Amygdala (tissue), 56 donors: ENCODE data around the gene ATP13A2.
"Not testable (repeated sequence)": the region's sequence is repeated elsewhere in the genome, so short reads cannot be mapped to it uniquely, and the experiment has no call there.

ENCODE experiments used
- DNase-seq, 56 donors: peaks; one replicate each; lab custom pipeline; 2025; lab: John Stamatoyannopoulos, UW

ATP13A2 gene

GRCh38 chr1:16964169-16964568 lies 47.6 kb downstream of the ATP13A2 start:
- DNase-seq, result not testable (repeated sequence)

GRCh38 chr1:16961297-16962133 lies 50.2 kb downstream of the ATP13A2 start:
- no peak for DNase-seq

GRCh38 chr1:16960560-16961296 lies 51.0 kb downstream of the ATP13A2 start:
- DNase-seq, result peak in 45 of 56 donors; percentile 5 to 72 (median 36)

- DNase-seq, result no peak
These were observed 53.3 kb downstream of the ATP13A2 start for GRCh38 chr1:16958475-16958874.

GRCh38 chr1:16957731-16958130 lies 54.0 kb downstream of the ATP13A2 start:
- DNase-seq, result no peak

GRCh38 chr1:16956775-16957174 lies 55.0 kb downstream of the ATP13A2 start:
- no peak for DNase-seq

GRCh38 chr1:16955186-16955585 lies 56.5 kb downstream of the ATP13A2 start:
- no peak for DNase-seq

- DNase-seq, result no peak
These were observed 57.1 kb downstream of the ATP13A2 start for GRCh38 chr1:16954579-16954978.

- DNase-seq, result not testable (repeated sequence)
These were observed 59.4 kb downstream of the ATP13A2 start for GRCh38 chr1:16952376-16952775.

- not testable (repeated sequence) for DNase-seq
These were observed 62.7 kb downstream of the ATP13A2 start for GRCh38 chr1:16949026-16949425.

- DNase-seq, result not testable (repeated sequence)
These were observed 63.3 kb downstream of the ATP13A2 start for GRCh38 chr1:16948282-16948891.

- no peak for DNase-seq
These were observed 65.1 kb downstream of the ATP13A2 start for GRCh38 chr1:16946646-16947045.

GRCh38 chr1:16946185-16946584 lies 65.5 kb downstream of the ATP13A2 start:
- DNase-seq, result not testable (repeated sequence)

GRCh38 chr1:16945512-16945911 lies 66.2 kb downstream of the ATP13A2 start:
- DNase-seq, result not testable (repeated sequence)

- no peak for DNase-seq
These were observed 67.7 kb downstream of the ATP13A2 start for GRCh38 chr1:16944038-16944437.

- not testable (repeated sequence) for DNase-seq
These were observed 72.1 kb downstream of the ATP13A2 start for GRCh38 chr1:16939386-16940180.

- no peak for DNase-seq
These were observed 73.1 kb downstream of the ATP13A2 start for GRCh38 chr1:16938351-16939321.

GRCh38 chr1:16936580-16936979 lies 75.1 kb downstream of the ATP13A2 start:
- not testable (repeated sequence) for DNase-seq
